ENCODE measurements around the gene SH3RF3.
"Not testable (repeated sequence)": the region's sequence is repeated elsewhere in the genome, so short reads cannot be mapped to it uniquely, and the experiment has no call there.

The SH3RF3 gene

DNA sequence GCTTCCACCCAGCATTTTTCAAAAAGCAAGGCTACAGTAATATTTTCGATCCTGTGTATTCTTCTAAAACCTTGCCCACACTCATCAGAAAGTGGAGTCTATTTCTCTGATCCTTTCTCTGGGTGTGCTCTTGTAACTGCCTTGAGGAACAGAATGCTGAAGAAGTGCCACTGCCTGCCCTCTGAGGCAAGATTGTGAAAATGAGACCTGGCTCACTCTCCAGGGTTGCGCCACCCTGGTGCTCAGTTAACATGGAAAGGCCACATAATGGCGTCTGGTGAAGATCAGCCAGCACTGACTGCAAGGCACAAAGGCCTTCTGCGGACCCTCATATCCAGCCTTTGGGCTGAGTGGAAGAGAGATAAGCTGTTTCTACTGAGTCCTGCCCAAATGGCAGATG, 11.2 kb upstream of the SH3RF3 start:
- Histone ChIP-seq H2AFZ (ENCODE audit: low read depth) (no peak overlapping the region), H3K9ac (no peak overlapping the region), H3K36me3 (ENCODE audit: insufficient read depth) (no peaks in the 10 kb centered on the region), H3K4me1 (ENCODE audit: low read depth, poor library complexity, severe bottlenecking) (no peaks in the 10 kb centered on the region), H3K4me3 (IDR thresholded peaks at IDR 0.05; ENCODE audit: insufficient read depth, low read depth, low read length) (no peak overlapping the region), H3K27ac (no peak overlapping the region), H3K27me3 (ENCODE audit: insufficient read depth, low read depth) (no peaks in the 10 kb centered on the region), H4K20me1 (ENCODE audit: insufficient read depth) (no peaks in the 10 kb centered on the region), H3K4me2 (no peak overlapping the region), H3K79me2 (ENCODE audit: insufficient read depth, low read depth) (no peaks in the 10 kb centered on the region)
- TF ChIP-seq, protein P1, sequence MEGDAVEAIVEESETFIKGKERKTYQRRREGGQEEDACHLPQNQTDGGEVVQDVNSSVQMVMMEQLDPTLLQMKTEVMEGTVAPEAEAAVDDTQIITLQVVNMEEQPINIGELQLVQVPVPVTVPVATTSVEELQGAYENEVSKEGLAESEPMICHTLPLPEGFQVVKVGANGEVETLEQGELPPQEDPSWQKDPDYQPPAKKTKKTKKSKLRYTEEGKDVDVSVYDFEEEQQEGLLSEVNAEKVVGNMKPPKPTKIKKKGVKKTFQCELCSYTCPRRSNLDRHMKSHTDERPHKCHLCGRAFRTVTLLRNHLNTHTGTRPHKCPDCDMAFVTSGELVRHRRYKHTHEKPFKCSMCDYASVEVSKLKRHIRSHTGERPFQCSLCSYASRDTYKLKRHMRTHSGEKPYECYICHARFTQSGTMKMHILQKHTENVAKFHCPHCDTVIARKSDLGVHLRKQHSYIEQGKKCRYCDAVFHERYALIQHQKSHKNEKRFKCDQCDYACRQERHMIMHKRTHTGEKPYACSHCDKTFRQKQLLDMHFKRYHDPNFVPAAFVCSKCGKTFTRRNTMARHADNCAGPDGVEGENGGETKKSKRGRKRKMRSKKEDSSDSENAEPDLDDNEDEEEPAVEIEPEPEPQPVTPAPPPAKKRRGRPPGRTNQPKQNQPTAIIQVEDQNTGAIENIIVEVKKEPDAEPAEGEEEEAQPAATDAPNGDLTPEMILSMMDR (conservative IDR thresholded peaks at IDR 0.05; ENCODE audit: low read depth, low read length), result no peak

DNA sequence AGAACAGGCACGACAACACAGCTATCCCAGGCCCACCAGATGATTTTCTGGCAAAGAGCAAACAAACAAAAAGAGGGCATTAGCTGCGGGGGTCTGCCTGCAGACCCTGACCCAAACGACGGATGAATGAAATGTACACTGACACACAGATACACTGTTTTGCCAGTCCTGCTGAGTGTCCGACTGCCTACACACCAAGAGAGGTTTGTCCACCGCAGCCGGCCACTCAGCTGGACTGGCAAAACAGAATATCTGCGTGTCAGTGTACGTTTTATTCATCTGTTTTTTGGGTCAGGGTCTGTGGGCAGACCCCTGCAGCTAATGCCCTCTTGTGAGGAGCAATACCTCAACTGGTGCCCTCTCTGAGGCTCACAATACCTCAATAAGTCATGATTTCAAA, 10.7 kb upstream of the SH3RF3 start:
- TF ChIP-seq, protein P1 (conservative IDR thresholded peaks at IDR 0.05; ENCODE audit: low read depth, low read length), result no peak
- H3K9ac ChIP-seq, result no peak overlapping the region
- no peak overlapping the region for H2AFZ ChIP-seq (ENCODE audit: low read depth)
- no peak overlapping the region for H3K27ac ChIP-seq
- H3K79me2 ChIP-seq (ENCODE audit: insufficient read depth, low read depth), result no peaks in the 10 kb centered on the region
- no peaks in the 10 kb centered on the region for H3K4me1 ChIP-seq (ENCODE audit: low read depth, poor library complexity, severe bottlenecking)
- no peaks in the 10 kb centered on the region for H4K20me1 ChIP-seq (ENCODE audit: insufficient read depth)
- no peak overlapping the region for H3K4me3 ChIP-seq (IDR thresholded peaks at IDR 0.05; ENCODE audit: insufficient read depth, low read depth, low read length)
- no peak overlapping the region for H3K4me2 ChIP-seq
- H3K36me3 ChIP-seq (ENCODE audit: insufficient read depth), result no peaks in the 10 kb centered on the region
- H3K27me3 ChIP-seq (ENCODE audit: insufficient read depth, low read depth), result no peaks in the 10 kb centered on the region

DNA sequence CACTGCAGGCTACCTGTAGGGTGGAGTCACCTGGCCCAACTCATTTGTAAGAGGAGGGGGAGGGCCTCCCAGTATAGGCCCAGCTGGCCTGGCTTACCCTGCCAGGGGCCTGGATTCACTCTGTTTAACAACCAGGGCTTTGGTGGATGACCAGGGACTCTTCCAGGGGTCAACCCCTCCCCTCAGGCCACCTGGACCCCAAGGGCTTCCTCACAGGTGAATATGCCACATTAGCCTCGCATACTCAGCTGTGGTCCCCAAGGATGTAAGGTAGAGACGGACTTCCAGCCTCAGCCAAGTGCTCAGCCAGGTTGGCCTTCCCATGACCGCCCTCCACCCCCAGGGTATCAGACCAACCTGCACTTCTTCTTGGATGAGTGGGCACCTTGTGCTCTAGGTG, 8.8 kb upstream of the SH3RF3 start:
- Histone ChIP-seq H3K36me3 (ENCODE audit: insufficient read depth) (no peaks in the 10 kb centered on the region), H3K4me1 (ENCODE audit: low read depth, poor library complexity, severe bottlenecking) (no peaks in the 10 kb centered on the region), H2AFZ (ENCODE audit: low read depth) (no peak overlapping the region), H3K27me3 (ENCODE audit: insufficient read depth, low read depth) (no peaks in the 10 kb centered on the region), H3K9ac (no peak overlapping the region), H3K4me3 (IDR thresholded peaks at IDR 0.05; ENCODE audit: insufficient read depth, low read depth, low read length) (no peak overlapping the region), H3K27ac (no peak overlapping the region), H4K20me1 (ENCODE audit: insufficient read depth) (no peaks in the 10 kb centered on the region), H3K4me2 (no peak overlapping the region), H3K79me2 (ENCODE audit: insufficient read depth, low read depth) (no peaks in the 10 kb centered on the region)
- TF ChIP-seq, protein P1 (conservative IDR thresholded peaks at IDR 0.05; ENCODE audit: low read depth, low read length), result no peak

DNA sequence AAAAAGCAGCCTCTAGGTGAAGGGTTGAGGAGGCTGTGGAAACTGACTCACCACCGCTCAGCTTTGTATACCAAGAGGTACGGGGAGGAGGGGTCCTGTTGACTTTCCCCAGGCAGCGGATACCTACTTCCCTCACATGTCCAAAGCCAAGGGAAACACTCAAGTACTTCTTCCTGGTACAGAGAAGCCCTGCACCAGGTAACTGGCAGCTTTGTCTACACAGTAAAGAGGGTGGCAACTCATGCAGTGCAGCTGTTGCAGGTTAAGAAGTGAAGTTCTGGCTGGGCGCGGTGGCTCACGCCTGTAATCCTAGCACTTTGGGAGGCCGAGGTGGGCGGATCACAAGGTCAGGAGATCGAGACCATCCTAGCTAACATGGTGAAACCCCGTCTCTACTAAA, 8.3 kb upstream of the SH3RF3 start:
- not testable (repeated sequence) for H3K27me3 ChIP-seq (ENCODE audit: insufficient read depth, low read depth); H4K20me1 ChIP-seq (ENCODE audit: insufficient read depth); H3K79me2 ChIP-seq (ENCODE audit: insufficient read depth, low read depth); H3K27ac ChIP-seq; H3K4me3 ChIP-seq (IDR thresholded peaks at IDR 0.05; ENCODE audit: insufficient read depth, low read depth, low read length); H3K4me2 ChIP-seq; H3K9ac ChIP-seq; H3K36me3 ChIP-seq (ENCODE audit: insufficient read depth); H3K4me1 ChIP-seq (ENCODE audit: low read depth, poor library complexity, severe bottlenecking); H2AFZ ChIP-seq (ENCODE audit: low read depth)

DNA sequence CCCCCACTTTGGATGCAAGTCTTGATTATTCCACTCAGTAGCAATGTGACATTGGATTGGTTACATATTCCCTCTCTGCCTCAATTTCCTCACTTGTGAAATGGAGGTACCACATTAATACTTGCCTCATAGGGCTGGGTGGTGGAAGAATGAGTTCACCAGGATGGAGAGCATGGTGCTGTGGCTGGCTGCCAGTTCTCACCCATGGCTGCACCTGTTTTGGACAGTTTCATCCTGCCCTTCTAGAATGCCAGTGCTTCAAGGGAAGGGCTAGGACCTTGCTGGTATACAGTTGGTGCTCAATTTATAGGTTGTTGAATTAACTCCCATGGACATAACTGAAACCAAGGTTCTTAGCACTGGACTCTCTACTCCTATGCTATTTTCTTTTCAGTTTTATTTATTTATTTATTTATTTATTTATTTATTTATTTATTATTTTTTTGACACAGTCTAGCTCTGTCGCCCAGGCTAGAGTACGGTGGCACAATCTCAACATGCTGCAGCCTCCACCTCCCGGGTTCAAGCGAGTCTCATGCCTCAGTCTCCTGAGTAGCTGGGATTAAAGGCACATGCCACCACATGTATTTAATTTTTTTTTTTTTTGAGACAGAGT, 5.3 kb upstream of the SH3RF3 start:
- no peaks in the 10 kb centered on the region for H3K27me3 ChIP-seq (ENCODE audit: insufficient read depth, low read depth)
- no peak overlapping the region for H2AFZ ChIP-seq (ENCODE audit: low read depth)
- TF ChIP-seq, protein P1 (conservative IDR thresholded peaks at IDR 0.05; ENCODE audit: low read depth, low read length), result no peak
- no peak overlapping the region for H3K9ac ChIP-seq
- H3K4me1 ChIP-seq (ENCODE audit: low read depth, poor library complexity, severe bottlenecking), result no peaks in the 10 kb centered on the region
- no peaks in the 10 kb centered on the region for H3K36me3 ChIP-seq (ENCODE audit: insufficient read depth)
- H3K79me2 ChIP-seq (ENCODE audit: insufficient read depth, low read depth), result no peaks in the 10 kb centered on the region
- H3K27ac ChIP-seq, result no peak overlapping the region
- no peak overlapping the region for H3K4me3 ChIP-seq (IDR thresholded peaks at IDR 0.05; ENCODE audit: insufficient read depth, low read depth, low read length)
- H3K4me2 ChIP-seq, result no peak overlapping the region
- H4K20me1 ChIP-seq (ENCODE audit: insufficient read depth), result no peaks in the 10 kb centered on the region

Data from KMS-11 (cell line).